ENCODE data around the gene TNKS2.

DNA sequence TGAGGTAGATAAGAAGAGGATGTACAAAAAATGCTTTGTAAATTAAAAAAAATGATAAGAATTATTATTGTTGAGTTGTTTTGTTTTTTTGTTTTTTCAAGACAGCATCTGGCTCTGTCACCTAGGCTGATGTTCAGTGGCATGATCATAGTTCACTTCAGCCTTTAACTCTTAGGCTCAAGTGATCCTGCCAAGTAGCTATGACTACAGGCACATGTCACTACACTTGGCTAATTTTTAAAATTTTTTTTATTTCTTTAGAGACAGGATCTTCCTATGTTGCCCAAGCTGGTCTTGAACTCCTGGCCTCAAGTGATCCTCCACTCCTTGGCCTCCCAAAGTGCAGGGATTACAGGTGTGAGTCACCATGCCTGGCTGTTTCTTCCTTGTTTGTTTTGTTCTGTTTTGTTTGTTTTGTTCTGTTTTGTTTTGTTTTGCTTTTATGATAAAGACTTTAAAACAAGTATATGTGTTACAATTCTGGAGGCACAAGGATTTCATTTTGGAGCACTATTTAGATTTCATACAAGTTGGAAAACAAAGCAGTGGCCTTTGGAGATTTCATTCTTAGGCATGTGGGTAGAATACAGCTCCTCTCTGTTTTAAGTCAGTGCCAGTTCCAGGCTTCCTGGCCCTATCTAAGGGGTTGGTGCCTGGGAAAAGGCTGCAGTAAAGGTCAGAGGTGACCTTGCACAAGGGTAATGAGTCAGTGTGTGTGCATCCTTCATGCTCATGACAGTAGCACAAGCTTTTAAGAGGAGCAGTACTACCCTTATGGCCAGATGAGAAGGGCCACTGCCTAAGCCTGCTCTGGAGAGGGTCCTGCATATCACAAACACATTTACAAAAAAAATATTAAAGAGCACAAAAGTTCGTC lies 93.1 kb downstream of the TNKS2 start:
- TF ChIP-seq, protein P1, sequence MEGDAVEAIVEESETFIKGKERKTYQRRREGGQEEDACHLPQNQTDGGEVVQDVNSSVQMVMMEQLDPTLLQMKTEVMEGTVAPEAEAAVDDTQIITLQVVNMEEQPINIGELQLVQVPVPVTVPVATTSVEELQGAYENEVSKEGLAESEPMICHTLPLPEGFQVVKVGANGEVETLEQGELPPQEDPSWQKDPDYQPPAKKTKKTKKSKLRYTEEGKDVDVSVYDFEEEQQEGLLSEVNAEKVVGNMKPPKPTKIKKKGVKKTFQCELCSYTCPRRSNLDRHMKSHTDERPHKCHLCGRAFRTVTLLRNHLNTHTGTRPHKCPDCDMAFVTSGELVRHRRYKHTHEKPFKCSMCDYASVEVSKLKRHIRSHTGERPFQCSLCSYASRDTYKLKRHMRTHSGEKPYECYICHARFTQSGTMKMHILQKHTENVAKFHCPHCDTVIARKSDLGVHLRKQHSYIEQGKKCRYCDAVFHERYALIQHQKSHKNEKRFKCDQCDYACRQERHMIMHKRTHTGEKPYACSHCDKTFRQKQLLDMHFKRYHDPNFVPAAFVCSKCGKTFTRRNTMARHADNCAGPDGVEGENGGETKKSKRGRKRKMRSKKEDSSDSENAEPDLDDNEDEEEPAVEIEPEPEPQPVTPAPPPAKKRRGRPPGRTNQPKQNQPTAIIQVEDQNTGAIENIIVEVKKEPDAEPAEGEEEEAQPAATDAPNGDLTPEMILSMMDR (IDR thresholded peaks at IDR 0.05) = no peak
- no peak for TF ChIP-seq POLR2AphosphoS5 (IDR thresholded peaks at IDR 0.05; ENCODE audit: insufficient read depth in 1 of 2, low read depth in 1 of 2)
